ENCODE measurements around the gene RGS16.
"Not testable (repeated sequence)": the region's sequence is repeated elsewhere in the genome, so short reads cannot be mapped to it uniquely, and the experiment has no call there.

RGS16 gene

DNA sequence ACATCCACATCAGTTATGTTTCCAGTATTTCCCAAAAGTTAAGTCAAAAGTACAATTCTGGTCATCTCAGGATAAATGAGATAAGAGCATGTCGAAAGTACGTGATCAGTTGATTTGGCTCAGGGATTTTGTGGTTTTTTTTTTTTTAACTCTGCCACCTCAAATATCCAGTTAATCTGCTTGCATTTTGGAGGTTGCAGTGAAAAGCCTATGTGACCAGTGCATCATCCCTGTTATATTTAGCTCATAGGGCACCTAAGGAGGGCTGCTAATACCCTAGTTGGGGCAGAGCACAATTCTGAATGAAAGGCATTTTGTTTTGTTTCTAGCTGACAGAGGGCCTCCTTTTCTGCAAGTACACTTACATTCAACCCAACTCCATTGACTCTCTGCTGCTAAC, 31.7 kb upstream of the RGS16 start:
- no peak overlapping the region for H3K4me3 ChIP-seq (ENCODE audit: low read depth, low read length)
- TF ChIP-seq, protein P1, sequence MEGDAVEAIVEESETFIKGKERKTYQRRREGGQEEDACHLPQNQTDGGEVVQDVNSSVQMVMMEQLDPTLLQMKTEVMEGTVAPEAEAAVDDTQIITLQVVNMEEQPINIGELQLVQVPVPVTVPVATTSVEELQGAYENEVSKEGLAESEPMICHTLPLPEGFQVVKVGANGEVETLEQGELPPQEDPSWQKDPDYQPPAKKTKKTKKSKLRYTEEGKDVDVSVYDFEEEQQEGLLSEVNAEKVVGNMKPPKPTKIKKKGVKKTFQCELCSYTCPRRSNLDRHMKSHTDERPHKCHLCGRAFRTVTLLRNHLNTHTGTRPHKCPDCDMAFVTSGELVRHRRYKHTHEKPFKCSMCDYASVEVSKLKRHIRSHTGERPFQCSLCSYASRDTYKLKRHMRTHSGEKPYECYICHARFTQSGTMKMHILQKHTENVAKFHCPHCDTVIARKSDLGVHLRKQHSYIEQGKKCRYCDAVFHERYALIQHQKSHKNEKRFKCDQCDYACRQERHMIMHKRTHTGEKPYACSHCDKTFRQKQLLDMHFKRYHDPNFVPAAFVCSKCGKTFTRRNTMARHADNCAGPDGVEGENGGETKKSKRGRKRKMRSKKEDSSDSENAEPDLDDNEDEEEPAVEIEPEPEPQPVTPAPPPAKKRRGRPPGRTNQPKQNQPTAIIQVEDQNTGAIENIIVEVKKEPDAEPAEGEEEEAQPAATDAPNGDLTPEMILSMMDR (IDR thresholded peaks at IDR 0.05; ENCODE audit: borderline replicate concordance, insufficient read depth, low read depth, low read length) = no peak

DNA sequence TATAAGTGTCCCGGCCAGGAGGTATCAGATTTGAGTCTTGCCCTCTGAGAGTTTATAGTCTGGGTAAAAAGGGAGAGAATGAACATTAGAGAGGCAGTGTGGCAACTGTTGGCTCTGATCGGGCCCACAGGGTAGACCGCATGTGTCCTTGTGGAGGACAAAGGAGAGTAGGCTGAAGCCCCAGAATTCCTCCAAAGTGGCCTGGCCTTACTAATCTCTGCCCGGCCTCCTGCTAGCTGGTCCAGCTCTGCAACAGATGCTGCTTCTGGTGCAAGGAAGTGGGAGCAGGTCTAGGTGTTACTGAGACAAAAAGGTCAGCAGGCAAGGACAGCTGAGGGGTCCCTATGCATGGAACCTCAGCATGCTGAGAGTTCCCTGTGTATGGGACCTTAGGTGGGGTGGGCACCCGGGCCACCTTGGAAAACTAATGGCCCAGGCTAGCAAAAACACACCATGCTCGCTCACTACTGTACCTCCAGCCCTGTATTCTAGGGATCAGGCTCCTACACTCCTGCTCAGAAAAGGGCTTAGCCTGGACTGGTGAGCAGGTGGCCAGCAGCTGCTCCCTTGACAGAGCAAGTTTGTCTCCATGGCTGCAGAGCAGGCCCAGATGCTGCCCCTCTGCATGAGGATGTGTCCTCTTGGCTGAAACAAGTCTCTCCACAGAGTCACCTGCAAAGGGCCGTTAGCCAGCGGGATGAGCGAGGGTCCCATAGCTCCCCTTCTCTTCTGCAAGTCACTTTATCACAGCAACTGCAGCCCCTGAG, 30.3 kb upstream of the RGS16 start:
- TF ChIP-seq, protein P1 (IDR thresholded peaks at IDR 0.05; ENCODE audit: borderline replicate concordance, insufficient read depth, low read depth, low read length) = no peak
- H3K4me3 ChIP-seq (ENCODE audit: low read depth, low read length) = no peak overlapping the region

DNA sequence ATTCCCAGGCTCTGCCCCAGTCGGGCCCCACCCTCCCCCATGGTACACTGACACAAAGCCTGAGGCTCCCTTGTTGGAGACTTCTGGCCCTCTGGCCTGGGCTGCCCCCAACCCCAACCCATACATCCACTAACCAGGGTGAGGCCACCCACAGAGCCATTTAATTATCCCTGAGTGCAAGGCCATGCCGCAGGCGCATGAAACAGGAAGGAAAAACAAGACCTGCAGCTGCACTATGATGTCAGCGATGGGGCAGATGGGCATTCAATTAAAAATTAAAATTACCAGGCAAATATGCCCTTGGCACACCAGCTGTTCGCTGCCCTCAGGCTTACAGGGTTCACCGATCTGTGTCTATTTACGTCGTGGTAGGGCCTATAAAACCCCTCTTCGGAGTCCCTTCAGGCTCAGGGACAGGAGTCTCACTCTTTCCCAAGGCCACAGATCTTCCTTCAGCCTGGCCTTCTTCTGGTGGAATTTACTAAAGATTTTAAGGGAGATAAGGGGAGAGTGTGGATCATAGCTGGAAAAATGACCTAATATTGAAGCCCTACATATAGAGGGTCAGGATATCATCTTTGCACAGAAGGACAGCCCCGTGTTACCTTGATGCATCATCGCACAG, 29.6 kb upstream of the RGS16 start:
- no peak overlapping the region for H3K4me3 ChIP-seq (ENCODE audit: low read depth, low read length)
- TF ChIP-seq, protein P1 (IDR thresholded peaks at IDR 0.05; ENCODE audit: borderline replicate concordance, insufficient read depth, low read depth, low read length) = no peak

DNA sequence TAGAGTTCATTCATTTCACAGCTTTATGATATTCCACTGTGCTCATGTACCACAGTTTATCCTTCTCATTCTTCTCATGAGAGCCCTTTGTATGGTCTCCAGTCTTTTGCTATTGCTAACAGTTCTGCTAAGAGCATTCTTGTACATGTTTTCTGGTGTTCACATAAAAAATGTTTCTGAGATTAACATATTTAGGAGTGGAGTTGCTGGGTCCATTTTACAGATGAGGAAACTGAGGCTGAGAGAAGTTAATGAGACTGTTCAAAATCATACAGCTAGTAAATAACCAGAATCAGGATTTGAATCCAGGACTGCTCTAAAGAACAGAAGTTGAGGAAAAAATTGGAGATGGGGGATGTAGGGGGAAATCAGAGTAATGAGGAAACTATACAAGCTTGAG, 28.8 kb upstream of the RGS16 start:
- TF ChIP-seq, protein P1 (IDR thresholded peaks at IDR 0.05; ENCODE audit: borderline replicate concordance, insufficient read depth, low read depth, low read length) = no peak
- H3K4me3 ChIP-seq (ENCODE audit: low read depth, low read length) = no peak overlapping the region

DNA sequence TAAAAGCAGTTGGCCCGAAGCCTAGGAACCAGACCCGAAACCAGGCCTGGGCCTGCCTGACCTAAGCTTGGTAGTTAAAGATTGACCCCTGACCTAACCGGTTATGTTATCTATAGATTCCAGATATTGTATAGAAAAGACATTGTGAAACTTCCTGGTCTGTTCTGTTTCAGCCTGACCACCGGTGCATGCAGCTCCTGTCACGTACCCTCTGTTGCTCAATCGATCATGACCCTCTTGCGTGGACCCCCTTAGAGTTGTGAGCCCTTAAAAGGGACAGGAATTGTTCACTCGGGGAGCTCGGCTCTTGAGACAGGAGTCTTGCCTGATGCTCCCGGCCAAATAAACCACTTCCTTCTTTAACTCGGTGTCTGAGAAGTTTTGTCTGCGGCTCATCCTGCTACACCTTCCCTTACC, 28.3 kb upstream of the RGS16 start:
- not testable (repeated sequence) for H3K4me3 ChIP-seq (ENCODE audit: low read depth, low read length)

DNA sequence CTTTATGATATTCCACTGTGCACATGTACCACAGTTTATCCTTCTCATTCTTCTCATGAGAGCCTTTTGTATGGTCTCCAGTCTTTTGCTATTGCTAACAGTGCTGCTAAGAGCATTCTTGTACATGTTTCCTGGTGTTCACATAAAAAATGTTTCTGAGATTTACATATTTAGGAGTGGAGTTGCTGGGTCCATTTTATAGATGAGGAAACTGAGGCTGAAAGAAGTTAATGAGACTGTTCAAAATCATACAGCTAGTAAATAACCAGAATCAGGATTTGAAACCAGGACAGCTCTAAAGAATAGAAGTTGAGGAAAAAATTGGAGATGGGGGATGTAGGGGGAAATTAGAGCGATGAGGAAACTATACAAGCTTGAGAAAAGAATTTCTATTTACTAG, 27.8 kb upstream of the RGS16 start:
- H3K4me3 ChIP-seq (ENCODE audit: low read depth, low read length) = no peak overlapping the region
- TF ChIP-seq, protein P1 (IDR thresholded peaks at IDR 0.05; ENCODE audit: borderline replicate concordance, insufficient read depth, low read depth, low read length) = no peak

GRCh38 chr1:182631053-182631677, 27.0 kb upstream of the RGS16 start:
- H3K4me3 ChIP-seq (ENCODE audit: low read depth, low read length) = no peak overlapping the region
- TF ChIP-seq, protein P1 (IDR thresholded peaks at IDR 0.05; ENCODE audit: borderline replicate concordance, insufficient read depth, low read depth, low read length) = no peak
